HEK293T (cell line): ENCODE results near the gene RNF208.
A peak's percentile ranks its signal among the peaks of the same experiment; 100 is the strongest.
"Not testable (repeated sequence)": the region's sequence is repeated elsewhere in the genome, so short reads cannot be mapped to it uniquely, and the experiment has no call there.

Source experiments
- CTCF ChIA-PET: fragments of 350-600 bp; formaldehyde crosslinking; extraction: SDS; loops from one replicate; lab custom pipeline; 2021; ENCODE audit warnings: antibody characterized with exemption, inconsistent platforms; lab: Yijun Ruan, JAX
- POLR2A ChIA-PET: fragments of 350-600 bp; formaldehyde crosslinking; extraction: SDS; loops from one replicate; lab custom pipeline; 2020; ENCODE audit warnings: antibody characterized with exemption, inconsistent platforms; lab: Yijun Ruan, JAX
- DNase-seq: peaks from one replicate; pipeline ENCODE4 v3.0.0; 2012; ENCODE audit warnings: mixed read lengths; ENCODE audit errors: extremely low spot score
- ARNT ChIP-seq: fragments of 450-650 bp; IDR thresholded peaks from 2 replicates; pipeline ENCODE4 v1.6.1; 2017; ENCODE audit warnings: mild to moderate bottlenecking
- BHLHE40 ChIP-seq: fragments of 450-650 bp; IDR thresholded peaks from 2 replicates; pipeline ENCODE4 v1.6.1; 2016; ENCODE audit warnings: mild to moderate bottlenecking, moderate library complexity, borderline replicate concordance
- CTBP1 ChIP-seq: fragments of 450-650 bp; IDR thresholded peaks from 2 replicates; pipeline ENCODE4 v1.6.1; 2016; ENCODE audit warnings: borderline replicate concordance
- ELF4 ChIP-seq: fragments of 450-650 bp; IDR thresholded peaks from 2 replicates; pipeline ENCODE4 v1.6.1; 2017; ENCODE audit warnings: antibody characterized with exemption
- FOXA1 ChIP-seq: fragments of 450-650 bp; IDR thresholded peaks from 2 replicates; pipeline ENCODE4 v1.6.1; 2016; ENCODE audit warnings: mild to moderate bottlenecking
- FOXK2 ChIP-seq: fragments of 450-650 bp; IDR thresholded peaks from 2 replicates; pipeline ENCODE4 v1.6.1; 2016; ENCODE audit warnings: mild to moderate bottlenecking
- FOXM1 ChIP-seq: fragments of 450-650 bp; IDR thresholded peaks from 2 replicates; pipeline ENCODE4 v1.6.1; 2017; ENCODE audit warnings: mild to moderate bottlenecking, borderline replicate concordance
- HDGF ChIP-seq: fragments of 450-650 bp; IDR thresholded peaks from 2 replicates; pipeline ENCODE4 v1.6.1; 2017; ENCODE audit warnings: antibody characterized with exemption, borderline replicate concordance
- L3MBTL2 ChIP-seq: fragments of 450-650 bp; conservative IDR thresholded peaks from 2 replicates; pipeline ENCODE4 v1.6.1; 2016; ENCODE audit warnings: mild to moderate bottlenecking
- LEF1 ChIP-seq: fragments of 450-650 bp; IDR thresholded peaks from 2 replicates; pipeline ENCODE4 v1.6.1; 2017; ENCODE audit warnings: mild to moderate bottlenecking, borderline replicate concordance
- NFRKB ChIP-seq: fragments of 450-650 bp; IDR thresholded peaks from 2 replicates; pipeline ENCODE4 v1.6.1; 2016; ENCODE audit warnings: mild to moderate bottlenecking, moderate library complexity
- PKNOX1 ChIP-seq: fragments of 450-650 bp; IDR thresholded peaks from 2 replicates; pipeline ENCODE4 v1.6.1; 2016
- SP1 ChIP-seq: fragments of 450-650 bp; IDR thresholded peaks from 2 replicates; pipeline ENCODE4 v1.6.1; 2017
- SUZ12 ChIP-seq: fragments of 450-650 bp; IDR thresholded peaks from 2 replicates; pipeline ENCODE4 v1.6.1; 2016; ENCODE audit warnings: mild to moderate bottlenecking
- TARDBP ChIP-seq: fragments of 450-650 bp; IDR thresholded peaks from 2 replicates; pipeline ENCODE4 v1.6.1; 2016
- ZNF384 ChIP-seq: fragments of 450-650 bp; IDR thresholded peaks from 2 replicates; pipeline ENCODE4 v1.6.1; 2016

Gene RNF208

DNA sequence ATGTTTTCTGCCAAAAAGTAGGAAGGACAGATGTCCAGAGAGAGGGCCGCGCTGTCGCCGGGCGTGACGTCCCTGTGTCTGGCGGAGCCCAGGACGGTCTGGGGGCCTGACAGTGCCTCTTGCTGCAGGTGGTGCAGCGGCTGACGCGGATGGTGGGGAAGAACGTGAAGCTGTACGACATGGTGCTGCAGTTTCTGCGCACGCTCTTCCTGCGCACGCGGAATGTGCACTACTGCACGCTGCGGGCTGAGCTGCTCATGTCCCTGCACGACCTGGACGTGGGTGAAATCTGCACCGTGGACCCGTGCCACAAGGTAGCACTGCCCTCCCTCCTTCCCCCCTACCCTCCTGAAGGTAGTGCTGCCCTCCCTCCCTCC lies 40.9 kb upstream of the RNF208 start:
- no peak for TF ChIP-seq LEF1
- no peak for TF ChIP-seq FOXM1
- TF ChIP-seq ELF4, result no peak
- TF ChIP-seq PKNOX1, result no peak
- DNase-seq, result no peak
- ChIA-PET POLR2A (no interaction called here), CTCF (interaction anchor here (1.0 kb wide), 1 partner anchor 24 kb away, joined by 3 read pairs; no protein-coding TSS in a partner anchor)

GRCh38 chr9:137262173-137262908 lies 40.3 kb upstream of the RNF208 start:
- ChIA-PET CTCF (interaction anchor here (0.6 to 1.0 kb wide), 2 partner anchors 11 to 23 kb away, joined by 3 read pairs; partner anchors contain the start of gene STPG3), POLR2A (interaction anchor here (1.4 kb wide), 1 partner anchor 22 kb away, joined by 11 read pairs; the partner anchor contains the start of gene TUBB4B)
- not testable (repeated sequence) for DNase-seq

DNA sequence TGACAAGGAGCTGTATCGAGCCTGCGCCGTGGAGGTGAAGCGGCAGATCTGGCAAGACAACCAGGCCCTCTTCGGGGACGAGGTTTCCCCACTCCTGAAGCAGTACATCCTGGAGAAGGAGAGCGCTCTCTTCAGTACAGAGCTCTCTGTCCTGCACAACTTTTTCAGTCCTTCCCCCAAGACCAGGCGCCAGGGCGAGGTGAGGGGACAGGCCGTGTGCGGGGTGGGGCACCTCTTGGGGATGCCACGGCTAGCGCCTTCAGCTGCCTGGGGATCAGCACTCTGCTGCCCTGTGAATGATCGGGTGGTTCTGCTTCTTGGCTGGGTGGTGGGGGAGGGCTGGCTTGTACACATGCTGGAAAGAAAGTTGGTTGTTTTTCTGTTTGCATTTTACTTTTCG lies 34.8 kb upstream of the RNF208 start:
- TF ChIP-seq LEF1 (no peak), FOXK2 (no peak), CTBP1 (no peak), NFRKB (no peak), HDGF (no peak), ELF4 (no peak), FOXA1 (no peak), BHLHE40 (no peak), SUZ12 (no peak), ZNF384 (no peak), PKNOX1 (no peak), ARNT (no peak), TARDBP (no peak), FOXM1 (no peak), L3MBTL2 (no peak)
- ChIA-PET CTCF (interaction anchor here (0.8 to 1.1 kb wide), 2 partner anchors 17 to 227 kb away, joined by 3 read pairs; no protein-coding TSS in a partner anchor), POLR2A (interaction anchor here (1.1 to 8.8 kb wide), 3 partner anchors 15 to 27 kb away, joined by 4 to 90 read pairs (median 4); partner anchors contain the start of gene TUBB4B)
- no peak for DNase-seq

DNA sequence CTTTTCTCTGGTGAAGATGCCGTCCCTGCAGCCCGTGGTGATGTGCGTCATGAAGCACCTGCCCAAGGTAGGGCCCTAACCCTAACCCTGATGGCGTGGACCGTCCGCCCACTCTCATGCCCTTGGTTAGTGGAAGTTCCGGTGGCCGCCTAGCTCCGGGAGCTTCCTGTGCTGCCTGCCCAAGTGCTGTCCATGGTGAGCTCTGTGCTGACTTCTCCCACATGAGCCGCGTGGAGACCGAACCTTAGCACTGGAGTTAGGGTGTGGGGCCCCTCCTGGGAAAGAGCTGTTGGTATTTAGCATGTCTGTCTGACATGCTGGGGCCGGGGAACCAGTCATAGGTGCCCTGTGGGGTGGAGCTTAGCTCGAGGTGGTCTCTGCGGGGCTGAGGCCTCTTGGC lies 34.3 kb upstream of the RNF208 start:
- TF ChIP-seq LEF1 (no peak), BHLHE40 (no peak), ARNT (no peak), FOXA1 (no peak), ZNF384 (no peak), HDGF (no peak)
- ChIA-PET CTCF (interaction anchor here (0.8 to 1.1 kb wide), 2 partner anchors 16 to 227 kb away, joined by 3 read pairs; no protein-coding TSS in a partner anchor), POLR2A (interaction anchor here (0.7 to 8.8 kb wide), 5 partner anchors 14 to 167 kb away, joined by 3 to 90 read pairs (median 4); partner anchors contain the start of genes NOXA1 and TUBB4B)
- no peak for DNase-seq

DNA sequence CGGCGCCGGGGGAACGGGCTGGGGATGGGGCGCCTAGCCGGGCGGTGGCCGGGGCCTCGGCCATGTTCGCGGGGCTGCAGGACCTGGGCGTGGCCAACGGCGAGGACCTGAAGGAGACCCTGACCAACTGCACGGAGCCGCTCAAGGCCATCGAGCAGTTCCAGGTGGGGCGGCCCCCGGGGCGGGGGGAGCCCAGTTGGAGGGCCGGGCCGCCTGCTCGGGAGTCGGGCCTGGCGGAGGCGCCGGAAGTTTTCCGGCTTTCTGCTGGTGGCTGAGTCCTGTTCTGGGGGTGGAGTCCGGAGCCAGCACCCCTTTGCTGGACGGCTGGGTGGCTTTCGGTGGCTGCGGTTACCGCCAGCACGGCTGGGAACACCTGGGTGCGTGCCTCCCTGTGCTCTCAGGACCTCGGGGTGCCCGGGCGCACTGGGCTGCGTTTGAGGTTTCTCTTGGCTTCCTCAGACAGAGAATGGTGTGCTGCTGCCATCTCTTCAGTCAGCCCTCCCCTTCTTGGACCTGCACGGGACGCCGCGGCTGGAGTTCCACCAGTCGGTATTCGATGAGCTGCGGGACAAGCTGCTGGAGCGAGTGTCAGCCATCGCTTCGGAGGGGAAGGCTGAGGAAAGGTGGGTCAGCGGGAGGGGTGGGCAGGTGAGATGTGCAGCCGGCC lies 33.5 kb upstream of the RNF208 start:
- DNase-seq, result peak; percentile 77
- POLR2A ChIA-PET, result interaction anchor here (0.6 to 8.8 kb wide), 6 partner anchors 12 to 168 kb away, joined by 3 to 90 read pairs (median 4); partner anchors contain the start of genes NOXA1 and TUBB4B
- TF ChIP-seq HDGF (no peak), ELF4 (no peak), SP1 (no peak), CTBP1 (no peak), FOXA1 (no peak)
- CTCF ChIA-PET, result interaction anchor here (1.1 kb wide), 1 partner anchor 15 kb away, joined by 3 read pairs; no protein-coding TSS in a partner anchor

- ChIA-PET CTCF (interaction anchor here (1.9 kb wide), 1 partner anchor 18 kb away, joined by 9 read pairs; no protein-coding TSS in a partner anchor), POLR2A (interaction anchor here (0.6 to 8.8 kb wide), 8 partner anchors 11 to 47 kb away, joined by 3 to 90 read pairs (median 6); partner anchors contain the start of genes NRARP and TUBB4B)
- peak; percentile 96 for DNase-seq
- peak; percentile 33; the same call in 1 of the 2 replicates for TF ChIP-seq L3MBTL2
- TF ChIP-seq ZNF384, result no peak
- TF ChIP-seq ARNT, result peak; percentile 83
- peak; percentile 75; the same call in 1 of the 2 replicates for TF ChIP-seq FOXM1
Observed at GRCh38 chr9:137254624-137255447, 32.8 kb upstream of the RNF208 start, which contains the start of gene NELFB. Gene NELFB (plus strand): TSS chr9:137255327.
